Suprapubic skin (tissue), 4 donors: Measurements from ENCODE around the gene TBX3. TPM values are rescaled to one million over a fixed set of nuclear protein-coding genes. Genes with fewer than 3 reads are reported as not detected.

ENCODE experiments used
- DNase-seq, 2 donors: peaks; one replicate each; pipeline ENCODE4 v3.0.0-alpha.2; 2019; ENCODE audit warnings: low spot score in 2 of 2
- H3K27ac ChIP-seq: fragments of 200-600 bp; sonication (generic); one replicate; pipeline ENCODE4 v1.5.1; 2019
- H3K27me3 ChIP-seq: fragments of 200-600 bp; sonication (generic); one replicate; pipeline ENCODE4 v1.5.1; 2019
- H3K36me3 ChIP-seq: fragments of 200-600 bp; sonication (generic); one replicate; pipeline ENCODE4 v1.5.1; 2019
- H3K4me1 ChIP-seq: fragments of 200-600 bp; sonication (generic); one replicate; pipeline ENCODE4 v1.5.1; 2019
- H3K4me3 ChIP-seq: fragments of 200-600 bp; sonication (generic); one replicate; pipeline ENCODE4 v1.5.1; 2019; ENCODE audit warnings: mild to moderate bottlenecking
- H3K9me3 ChIP-seq: fragments of 200-600 bp; sonication (generic); one replicate; pipeline ENCODE4 v1.5.1; 2019
- CTCF ChIP-seq, 2 donors: fragments of 200-600 bp in 1 of 2; fragments of 450-650 bp in 1 of 2; sonication (generic) in 1 of 2; IDR thresholded peaks; one replicate each; pipeline ENCODE4 v1.5.1; 2016 to 2019; ENCODE audit warnings: antibody characterized with exemption in 2 of 2, mild to moderate bottlenecking in 1 of 2, moderate library complexity in 1 of 2
- EP300 ChIP-seq: sonication (generic); formaldehyde crosslinking; IDR thresholded peaks from one replicate; pipeline ENCODE4 v1.6.1; 2017; ENCODE audit warnings: antibody characterized with exemption
- POLR2A ChIP-seq, 2 donors: fragments of 450-650 bp; IDR thresholded peaks; one replicate each; pipeline ENCODE4 v1.6.1; 2017; ENCODE audit warnings: antibody characterized with exemption in 2 of 2, mild to moderate bottlenecking in 2 of 2, moderate library complexity in 2 of 2
- POLR2AphosphoS5 ChIP-seq, 3 donors: sonication (generic); formaldehyde crosslinking; IDR thresholded peaks; one replicate each; pipeline ENCODE4 v1.6.1; 2017; ENCODE audit warnings: antibody characterized with exemption in 3 of 3
- WGBS: methylation state at CpG from one replicate; pipeline ENCODE4 v1.1.5; 2018; 5-methylcytosine and 5-hydroxymethylcytosine counted together
- total RNA-seq, 4 donors: library from RNA; depleted of rRNA; stranded (reverse); fragments of >200 nt; gene quantifications; one replicate each; pipeline ENCODE4 v1.1.0, GENCODE V29; 2016

Gene TBX3
- total RNA-seq, 4 donors from 2014 or later: 23.4 to 35.6 (median 28.7) TPM

- 31% methylated on average over 14 of the region's 16 CpGs for WGBS
- H3K36me3 ChIP-seq: peaks cover 8% of the 10 kb centered on the region
- no peak overlapping the region for H3K27ac ChIP-seq
- H3K4me3 ChIP-seq: peak overlapping the region; percentile 48
- H3K4me1 ChIP-seq: peaks cover 31% of the 10 kb centered on the region
- peaks cover 49% of the 10 kb centered on the region for H3K27me3 ChIP-seq
- TF ChIP-seq EP300 (no peak), CTCF (IDR thresholded peaks at IDR 0.05) (no peak), POLR2AphosphoS5 (IDR thresholded peaks at IDR 0.05) (no peak), POLR2A (IDR thresholded peaks at IDR 0.05) (no peak)
- no peak for DNase-seq
- H3K9me3 ChIP-seq: no peaks in the 10 kb centered on the region
These were observed 16.3 kb downstream of the TBX3 start for GRCh38 chr12:114667669-114668150.

GRCh38 chr12:114666746-114667668 lies 17.0 kb downstream of the TBX3 start:
- TF ChIP-seq POLR2AphosphoS5 (IDR thresholded peaks at IDR 0.05) (no peak), POLR2A (IDR thresholded peaks at IDR 0.05) (no peak), CTCF (IDR thresholded peaks at IDR 0.05) (no peak), EP300 (no peak)
- no peak overlapping the region for H3K4me3 ChIP-seq
- 79% methylated on average over 33 of the region's 53 CpGs for WGBS
- H3K4me1 ChIP-seq: peaks cover 31% of the 10 kb centered on the region
- peaks cover 49% of the 10 kb centered on the region for H3K27me3 ChIP-seq
- H3K36me3 ChIP-seq: peaks cover 7% of the 10 kb centered on the region
- H3K27ac ChIP-seq: no peak overlapping the region
- no peak for DNase-seq
- H3K9me3 ChIP-seq: no peaks in the 10 kb centered on the region

- H3K36me3 ChIP-seq: no peaks in the 10 kb centered on the region
- no peak for TF ChIP-seq CTCF (IDR thresholded peaks at IDR 0.05)
- TF ChIP-seq POLR2AphosphoS5 (IDR thresholded peaks at IDR 0.05): no peak
- no peak for TF ChIP-seq POLR2A (IDR thresholded peaks at IDR 0.05)
- TF ChIP-seq EP300: no peak
- no peak overlapping the region for H3K27ac ChIP-seq
- WGBS: 42% methylated on average over 41 of the region's 54 CpGs
- H3K4me1 ChIP-seq: peaks cover 27% of the 10 kb centered on the region
- no peak for DNase-seq
- no peaks in the 10 kb centered on the region for H3K9me3 ChIP-seq
- no peak overlapping the region for H3K4me3 ChIP-seq
- peaks cover 49% of the 10 kb centered on the region for H3K27me3 ChIP-seq
These were observed 18.3 kb downstream of the TBX3 start for GRCh38 chr12:114665411-114666260.

- no peak for DNase-seq
- Histone ChIP-seq H3K27me3 (peaks cover 49% of the 10 kb centered on the region), H3K9me3 (no peaks in the 10 kb centered on the region), H3K27ac (no peak overlapping the region), H3K36me3 (no peaks in the 10 kb centered on the region), H3K4me3 (no peak overlapping the region), H3K4me1 (peaks cover 24% of the 10 kb centered on the region)
- TF ChIP-seq POLR2AphosphoS5 (IDR thresholded peaks at IDR 0.05): no peak
- TF ChIP-seq EP300: no peak
- TF ChIP-seq CTCF (IDR thresholded peaks at IDR 0.05): no peak
- no peak for TF ChIP-seq POLR2A (IDR thresholded peaks at IDR 0.05)
- WGBS: 50% methylated on average over 46 of the region's 47 CpGs
These were observed 19.2 kb downstream of the TBX3 start for GRCh38 chr12:114664651-114665320.
